Measurements from ENCODE around the gene ANO9.
"Not testable (repeated sequence)": the region's sequence is repeated elsewhere in the genome, so short reads cannot be mapped to it uniquely, and the experiment has no call there.

Gene ANO9

GRCh38 chr11:452203-452744, 10.5 kb upstream of the ANO9 start:
- DNase-seq (ENCODE audit: low read depth in 2 of 2) = no peak

- no peak for DNase-seq (ENCODE audit: low read depth in 2 of 2)
These were observed 9.9 kb upstream of the ANO9 start for GRCh38 chr11:451738-452137.

- DNase-seq (ENCODE audit: low read depth in 2 of 2) = peak; percentile 54 to 60
These were observed 9.1 kb upstream of the ANO9 start for GRCh38 chr11:450809-451451.

GRCh38 chr11:449889-450808, 8.3 kb upstream of the ANO9 start, which contains the start of gene PTDSS2:
PTDSS2 (plus strand) TSS chr11:450279; CDS start chr11:450456, 177 bp downstream.
- peak; percentile 87 to 95 for DNase-seq (ENCODE audit: low read depth in 2 of 2)

- peak; percentile 90 to 97 for DNase-seq (ENCODE audit: low read depth in 2 of 2)
These were observed 6.3 kb upstream of the ANO9 start for GRCh38 chr11:447923-448731.

- DNase-seq (ENCODE audit: low read depth in 2 of 2) = no peak
These were observed 5.1 kb upstream of the ANO9 start for GRCh38 chr11:446891-447290.

GRCh38 chr11:445765-446588, 4.2 kb upstream of the ANO9 start:
- no peak for DNase-seq (ENCODE audit: low read depth in 2 of 2)

- no peak for DNase-seq (ENCODE audit: low read depth in 2 of 2)
These were observed 2.8 kb upstream of the ANO9 start for GRCh38 chr11:444396-445144.

- DNase-seq (ENCODE audit: low read depth in 2 of 2) = no peak
These were observed 1.9 kb upstream of the ANO9 start for GRCh38 chr11:443542-444199.

GRCh38 chr11:442611-443081, 835 bp upstream of the ANO9 start:
- no peak for DNase-seq (ENCODE audit: low read depth in 2 of 2)

- DNase-seq (ENCODE audit: low read depth in 2 of 2) = no peak
These were observed 781 bp downstream of the ANO9 start for GRCh38 chr11:441043-441417.

- DNase-seq (ENCODE audit: low read depth in 2 of 2) = no peak
These were observed 1.5 kb downstream of the ANO9 start for GRCh38 chr11:440065-441042.

GRCh38 chr11:439315-440064, 2.3 kb downstream of the ANO9 start:
- DNase-seq (ENCODE audit: low read depth in 2 of 2) = no peak

GRCh38 chr11:438101-438844, 3.5 kb downstream of the ANO9 start:
- DNase-seq (ENCODE audit: low read depth in 2 of 2) = no peak

GRCh38 chr11:437228-437870, 4.5 kb downstream of the ANO9 start:
- DNase-seq (ENCODE audit: low read depth in 2 of 2) = no peak

GRCh38 chr11:434999-435740, 6.6 kb downstream of the ANO9 start:
- DNase-seq (ENCODE audit: low read depth in 2 of 2) = not testable (repeated sequence)

Measured in stimulated activated CD4-positive, alpha-beta T cell treated with anti-CD3 and anti-CD28 coated beads, Interleukin-12 subunit alpha, Interleukin-12 subunit beta, amount 100 ng/mL, for 24 hours (primary cell).